HG03575 (cell line): ENCODE data around the gene MRGPRF.

Source experiments
- ATAC-seq: cut with Tn5 transposase; IDR thresholded peaks from one replicate; pipeline ENCODE4 v1.9.1; 2021; ENCODE audit not compliant: unreplicated experiment, insufficient number of reproducible peaks, low FRiP score; ENCODE audit errors: extremely low read depth

Gene MRGPRF

DNA sequence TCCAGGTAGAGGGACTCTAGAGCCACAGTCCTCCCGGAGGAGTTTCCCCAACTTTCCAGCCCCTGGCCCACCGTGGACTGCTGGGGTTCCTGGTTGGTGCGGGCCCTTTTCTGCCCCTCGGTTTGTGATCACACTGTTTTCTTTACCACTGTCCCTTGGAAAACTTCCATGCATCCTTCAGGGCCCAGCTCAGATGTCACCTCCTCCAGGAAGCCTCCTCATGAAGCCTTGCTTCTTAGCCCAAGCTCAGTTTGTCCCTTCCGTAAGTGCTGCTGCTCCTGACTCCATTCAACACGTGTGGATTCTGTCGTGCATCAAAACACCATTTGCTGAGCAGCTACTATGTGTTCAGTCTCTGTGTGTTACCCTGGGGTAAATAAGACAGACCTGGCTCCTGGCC lies 19.8 kb upstream of the MRGPRF start:
- ATAC-seq, result no peak

DNA sequence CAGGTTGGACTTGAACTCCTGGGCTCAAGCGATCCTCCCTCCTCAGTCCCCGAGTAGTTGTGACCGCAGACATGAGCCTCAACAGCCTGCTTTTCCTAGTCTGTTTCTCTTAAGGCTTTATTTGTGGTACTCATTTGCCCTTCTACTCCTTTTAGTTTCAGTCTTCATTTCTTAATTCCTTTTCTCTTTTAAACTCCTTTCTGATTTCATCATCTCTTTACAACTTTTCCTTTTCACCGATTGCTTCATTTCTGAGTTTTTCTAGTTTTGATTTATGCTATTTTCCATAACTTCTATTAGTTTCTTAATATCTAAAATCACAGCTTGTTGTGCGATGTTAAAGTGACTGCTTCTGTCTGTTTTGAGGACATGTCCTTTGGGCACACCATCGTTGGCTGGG lies 17.3 kb upstream of the MRGPRF start:
- no peak for ATAC-seq

DNA sequence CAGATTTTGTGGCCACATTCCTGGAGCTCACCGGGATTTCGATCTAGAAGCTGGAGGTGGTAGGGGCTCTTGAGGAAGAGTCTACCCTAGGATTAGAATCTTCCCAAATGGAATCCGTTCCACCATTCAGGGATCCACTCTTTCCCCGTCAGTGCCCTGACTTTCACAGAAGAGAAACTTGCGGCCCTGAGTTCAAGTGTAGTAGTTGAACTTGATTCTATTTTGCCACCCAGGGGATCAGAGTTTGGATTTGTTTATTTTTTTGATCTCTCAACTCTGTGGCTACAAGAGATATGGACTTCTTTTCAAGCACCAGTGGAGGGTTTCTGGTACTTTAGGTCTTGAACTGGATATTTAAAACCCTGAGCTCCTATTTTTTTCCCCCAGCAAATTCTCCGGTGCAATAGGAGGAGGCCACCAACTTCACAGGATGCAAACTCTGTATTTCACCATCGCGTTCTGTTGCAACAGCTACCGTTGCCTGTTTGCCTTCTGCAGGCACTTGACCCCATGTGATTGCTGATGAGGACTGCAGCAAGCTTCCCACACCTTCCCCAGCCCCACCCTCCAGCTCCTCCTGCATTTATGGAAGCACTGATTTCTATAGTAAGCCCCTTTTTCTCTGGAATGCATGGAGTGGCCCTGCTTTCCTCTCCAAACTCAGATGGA lies 14.8 kb upstream of the MRGPRF start:
- ATAC-seq, result no peak

DNA sequence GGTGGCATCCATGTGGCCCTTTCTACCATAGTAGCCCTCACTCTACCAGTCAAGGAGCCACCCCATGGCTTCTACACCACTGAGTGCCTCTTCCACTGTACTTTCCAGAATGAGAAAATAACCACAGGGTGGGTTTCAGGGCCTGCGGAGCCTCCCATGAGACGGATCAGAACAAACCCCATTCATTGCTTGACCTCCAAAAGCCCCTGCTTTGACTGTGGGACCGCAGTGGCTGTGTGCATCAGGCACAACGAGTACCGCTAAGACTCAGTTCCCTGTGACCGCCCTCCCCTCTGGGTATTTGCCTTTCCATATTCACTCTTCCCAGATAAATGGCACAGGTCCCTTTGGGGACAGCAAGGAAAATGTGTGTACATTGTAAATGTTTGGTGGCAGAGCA lies 11.5 kb upstream of the MRGPRF start:
- no peak for ATAC-seq

DNA sequence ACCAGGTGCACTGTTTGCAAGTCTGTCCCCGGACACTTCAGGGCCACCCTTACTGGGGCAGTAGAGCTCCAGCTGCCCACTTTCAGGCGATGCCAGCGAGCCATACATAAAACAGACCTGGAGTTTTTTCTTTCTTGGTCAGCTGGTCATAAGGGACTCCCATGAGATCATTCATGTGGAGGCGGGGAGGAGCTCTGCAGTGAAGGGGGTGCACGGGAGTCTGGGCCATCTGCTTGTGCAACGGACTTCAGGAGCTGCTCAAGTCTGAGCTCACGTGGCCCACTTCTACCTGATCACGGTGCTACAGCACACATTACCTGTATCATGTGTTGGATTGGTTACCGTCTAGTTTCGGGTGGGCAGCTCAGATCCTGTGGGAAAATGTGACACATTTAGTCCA lies 9.2 kb upstream of the MRGPRF start:
- no peak for ATAC-seq

DNA sequence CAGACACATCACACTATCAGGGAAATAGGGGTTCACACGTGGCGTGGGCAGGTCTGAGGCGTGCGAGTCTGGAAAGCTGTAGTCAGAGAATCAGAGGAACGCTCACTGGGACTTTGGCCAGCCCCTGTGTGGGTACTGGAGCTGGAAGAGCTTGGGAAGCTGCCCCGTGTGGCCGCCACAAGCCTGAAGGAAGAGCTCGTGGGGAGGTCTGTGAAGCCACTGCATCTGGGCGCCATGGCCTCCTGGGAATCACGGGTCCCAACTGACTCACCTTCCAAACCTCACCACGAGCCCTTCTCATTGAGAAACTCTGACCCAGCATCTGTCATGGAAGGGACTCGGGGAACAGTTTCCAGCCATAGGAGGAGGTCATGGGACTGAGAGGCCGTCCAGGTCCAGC lies 5.9 kb upstream of the MRGPRF start:
- ATAC-seq, result no peak

DNA sequence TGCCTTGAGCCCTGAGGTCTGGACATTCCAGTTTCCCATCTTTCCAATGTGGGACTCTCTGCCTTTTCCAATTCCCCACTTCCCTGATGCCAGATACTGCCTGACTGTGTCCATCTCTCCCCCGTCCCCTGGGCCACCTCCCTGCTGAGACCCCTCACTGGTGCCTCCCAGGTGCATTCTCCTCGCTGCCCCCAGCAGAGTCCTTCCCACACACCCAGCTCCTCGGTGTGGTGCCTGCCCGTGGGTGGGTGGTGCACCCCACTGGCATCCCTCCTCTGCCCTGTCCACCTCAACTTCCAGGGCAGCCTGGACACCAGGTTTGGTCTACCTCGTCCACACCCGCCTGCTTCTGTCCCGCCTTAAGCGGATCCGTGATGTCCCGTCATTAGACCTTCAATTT lies 4.9 kb upstream of the MRGPRF start:
- ATAC-seq, result no peak

DNA sequence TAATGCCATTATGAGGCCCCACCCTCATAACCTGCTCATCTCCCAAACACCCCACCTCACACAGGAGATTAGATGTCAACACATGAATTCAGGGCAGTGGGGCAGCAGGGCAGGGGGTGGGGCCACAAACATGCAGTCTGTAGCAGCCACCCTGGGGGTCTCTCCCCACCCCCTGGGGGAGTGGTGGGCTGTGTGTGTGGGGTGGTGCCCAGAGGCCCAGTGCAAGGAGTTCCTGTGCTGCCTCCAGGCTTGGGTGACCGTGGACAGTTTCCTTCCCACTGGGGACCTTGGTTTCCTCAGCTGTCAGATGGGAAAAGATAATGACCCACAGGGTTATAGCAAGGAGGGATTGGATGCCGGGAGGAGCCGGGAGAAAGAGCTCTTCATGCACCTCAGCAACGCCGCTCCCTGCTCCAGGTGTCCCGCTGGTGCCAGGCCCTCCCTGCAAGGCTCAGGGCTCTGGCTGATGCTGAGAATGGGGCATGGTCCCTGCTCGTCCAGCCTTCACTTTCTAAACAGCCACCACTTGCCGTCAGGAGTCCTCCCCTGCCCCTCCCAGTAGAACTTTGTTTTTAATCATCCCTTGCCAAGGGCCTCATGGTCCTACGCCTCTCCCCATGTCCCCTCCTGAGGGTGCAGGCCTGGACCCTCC lies 2.0 kb upstream of the MRGPRF start:
- ATAC-seq, result no peak

DNA sequence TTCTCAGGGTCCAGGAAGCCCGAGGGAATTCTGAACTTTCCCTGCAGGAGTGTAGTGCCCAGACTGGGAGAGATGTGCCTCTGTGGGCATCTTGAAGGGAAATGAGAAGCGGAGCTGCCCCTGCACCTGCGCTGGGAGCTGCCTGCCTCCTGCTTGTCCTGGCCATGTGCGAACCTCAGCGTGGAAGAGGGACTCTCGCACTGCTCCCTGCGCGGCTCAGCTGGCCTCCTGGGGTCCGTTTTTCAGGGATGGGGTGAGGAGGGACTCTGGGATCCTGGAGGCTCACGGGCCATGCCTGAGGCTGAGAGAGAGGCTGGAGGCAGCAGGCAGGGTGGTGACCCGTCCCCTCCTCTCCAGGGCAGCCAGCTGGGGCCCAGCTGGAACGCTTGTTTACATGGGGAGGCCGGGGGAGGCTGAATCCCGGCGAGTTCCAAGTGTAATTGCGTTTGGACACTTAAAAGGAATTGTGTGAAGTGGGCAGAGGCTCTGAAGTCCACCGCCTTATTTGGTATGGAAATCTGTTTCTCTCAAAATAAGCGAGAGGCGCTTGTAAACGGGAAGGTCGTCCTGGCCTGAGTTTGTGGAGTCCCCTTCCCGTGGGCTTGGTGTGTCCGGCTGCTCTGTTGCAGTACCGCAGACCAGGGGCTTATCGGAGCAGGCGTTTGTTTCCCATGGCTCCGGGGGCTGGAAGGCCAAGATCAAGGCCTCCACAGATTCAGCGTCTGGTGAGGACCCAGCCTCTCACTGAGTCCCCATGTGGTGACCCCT lies 1.2 kb upstream of the MRGPRF start:
- ATAC-seq, result no peak

DNA sequence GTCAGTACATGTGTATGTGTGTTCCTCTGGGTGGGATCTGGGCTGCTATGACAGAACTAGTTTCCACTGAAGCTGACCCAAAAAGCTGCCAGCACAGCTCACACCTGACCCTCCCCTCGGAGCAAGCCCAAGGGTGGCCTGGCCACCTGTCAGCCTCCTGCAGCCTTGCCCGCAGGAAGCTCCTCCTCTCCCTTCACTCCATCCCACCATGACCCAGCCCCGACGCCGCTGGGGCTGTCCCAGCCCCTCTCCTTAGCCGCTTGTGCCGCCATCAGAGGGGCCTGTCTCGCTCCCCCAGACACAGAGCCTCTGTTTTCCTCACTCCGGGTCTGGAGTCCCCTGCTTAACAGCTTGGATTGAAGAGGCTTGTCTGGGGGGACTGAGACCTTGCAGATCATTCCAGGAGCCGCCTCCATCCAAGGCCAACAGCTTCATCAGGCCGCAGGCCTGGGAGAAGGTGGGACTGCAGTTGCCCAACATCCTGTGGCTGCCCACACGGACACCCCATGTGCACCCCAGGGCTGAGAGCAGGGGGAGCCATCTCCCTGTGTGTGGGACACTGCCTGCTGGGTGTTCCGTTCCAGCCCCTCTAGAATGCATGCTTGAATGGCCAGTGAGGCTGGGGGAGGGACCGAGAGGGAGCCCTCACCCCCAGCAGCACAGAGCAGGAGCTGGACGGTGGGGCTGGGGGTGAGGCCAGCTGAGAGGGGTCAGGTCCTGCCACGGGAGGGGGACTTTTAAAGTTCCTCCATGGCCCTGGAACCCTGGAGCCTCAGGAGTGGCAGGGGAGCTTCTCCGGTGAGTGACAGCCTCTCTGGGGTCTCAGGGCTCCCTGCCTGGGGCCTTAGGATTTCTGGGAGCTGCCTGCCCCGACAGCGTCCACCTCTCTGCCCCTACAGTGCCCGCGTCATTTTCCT lies 696 bp downstream of the MRGPRF start:
- ATAC-seq, result no peak

DNA sequence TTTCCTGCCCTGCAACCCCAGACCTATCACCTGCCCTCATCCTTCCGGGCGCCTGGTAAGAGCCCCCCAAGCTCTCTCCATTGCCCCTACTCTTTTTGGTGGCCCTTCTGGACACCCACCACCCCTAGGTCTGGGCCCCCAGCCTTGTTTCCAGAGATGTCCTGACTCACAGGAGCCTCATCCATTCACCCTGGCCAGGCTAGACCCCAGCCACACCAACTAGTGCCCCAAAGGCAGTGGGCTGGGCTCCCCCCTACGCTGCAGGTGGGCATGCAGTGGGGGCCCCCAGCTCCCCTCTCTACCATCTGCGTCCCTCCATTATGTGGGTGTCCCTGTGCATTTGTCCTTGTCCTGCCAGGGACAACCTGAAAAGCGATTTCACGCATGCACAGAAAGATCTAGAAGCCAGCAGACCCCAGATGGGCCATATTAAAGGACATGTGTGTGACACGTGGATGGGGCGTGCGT lies 1.4 kb downstream of the MRGPRF start:
- ATAC-seq, result no peak

DNA sequence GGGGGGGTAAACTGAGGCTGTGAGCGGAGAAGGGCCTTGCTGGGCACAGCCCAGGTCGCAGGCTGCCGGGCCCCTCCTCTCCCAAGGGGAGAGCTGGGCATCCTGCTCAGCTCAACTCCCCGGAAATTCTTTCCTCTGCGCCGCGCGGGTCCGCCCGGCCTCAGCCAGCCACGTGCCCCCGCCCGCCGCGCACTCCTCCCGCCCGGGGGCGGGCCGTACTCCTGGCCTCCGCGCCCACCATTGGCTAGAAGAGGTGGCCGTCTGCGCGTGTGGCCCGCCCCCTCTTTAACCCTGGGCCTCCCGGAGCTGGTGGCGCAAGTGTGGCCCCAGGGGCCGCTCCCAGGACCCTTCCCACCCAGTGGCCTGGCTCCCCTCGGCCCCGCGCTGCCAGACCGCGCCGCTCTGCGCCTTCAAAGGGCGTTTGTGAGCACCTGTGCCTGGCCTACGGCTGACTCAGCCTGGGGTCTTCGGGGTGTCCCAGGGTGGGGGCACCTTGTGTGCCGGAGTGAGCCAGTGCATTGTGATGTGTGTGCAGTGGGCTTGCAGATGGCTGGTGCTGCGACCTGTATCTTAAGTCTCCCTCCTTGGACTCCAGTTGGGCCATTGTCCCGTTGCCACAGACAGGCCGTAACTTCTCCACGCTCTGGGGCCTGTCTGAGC lies 2.0 kb downstream of the MRGPRF start:
- no peak for ATAC-seq

DNA sequence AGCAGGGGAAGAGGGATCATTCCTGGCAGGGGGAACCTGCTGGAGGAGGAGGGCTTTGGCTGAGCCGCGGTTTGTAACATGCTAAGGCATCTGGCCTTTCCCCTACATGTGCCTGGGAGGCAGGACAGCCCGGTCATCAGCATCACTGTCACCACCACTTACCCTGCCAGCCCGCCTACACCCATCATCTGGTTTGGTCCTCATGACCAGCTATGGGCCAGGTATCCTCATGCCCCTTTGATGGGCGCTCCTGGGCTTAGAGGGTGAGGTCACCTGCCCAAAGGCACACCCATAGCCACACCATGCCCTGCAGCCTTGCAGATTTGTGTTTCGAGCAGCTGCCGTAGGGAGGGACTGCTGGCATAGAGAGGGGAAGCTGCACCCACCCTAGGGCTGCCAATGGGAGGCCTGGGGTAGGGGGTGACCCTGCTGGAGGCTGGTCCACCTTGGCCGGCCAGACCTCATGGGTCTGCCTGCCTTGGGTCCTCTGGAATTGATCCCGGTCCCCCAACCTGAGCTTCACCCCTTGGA lies 2.6 kb downstream of the MRGPRF start:
- no peak for ATAC-seq

DNA sequence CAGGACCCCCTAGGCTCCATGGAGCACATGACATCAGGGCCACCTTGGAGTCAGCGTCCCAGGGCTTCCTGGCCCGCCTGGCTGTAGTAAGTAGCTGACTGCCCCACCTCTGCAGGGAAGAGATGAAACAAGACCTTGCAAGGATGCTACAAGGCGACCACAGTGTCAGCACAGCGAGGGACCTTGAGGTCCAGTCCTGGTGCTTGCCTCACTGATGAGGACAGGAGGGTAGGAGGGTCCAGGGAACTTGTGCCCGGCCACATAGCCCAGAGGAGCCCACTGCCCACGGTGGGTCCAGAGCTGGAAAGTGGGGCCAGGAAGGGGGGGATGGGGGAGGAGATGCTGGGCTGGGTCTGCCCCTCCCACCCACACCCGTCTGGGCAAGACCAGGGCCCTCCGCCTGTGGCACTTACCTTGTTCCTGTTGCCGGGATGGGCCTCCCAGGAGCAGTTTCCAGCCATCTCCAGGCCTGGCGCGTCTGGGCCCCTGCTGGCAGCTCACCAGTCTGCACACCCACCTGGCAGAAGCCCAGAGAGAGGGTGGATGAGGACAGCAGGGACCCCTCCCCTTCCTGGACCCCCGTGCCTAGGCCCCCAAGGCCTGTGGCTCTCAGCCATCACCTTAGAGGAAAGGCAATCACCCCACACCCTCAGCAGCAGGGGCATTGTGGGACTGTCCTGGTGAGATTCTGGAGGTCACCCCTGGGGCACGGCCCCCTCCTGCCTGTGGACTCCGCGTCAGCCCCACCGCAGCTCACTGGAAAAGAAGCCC lies 3.4 kb downstream of the MRGPRF start:
- no peak for ATAC-seq

DNA sequence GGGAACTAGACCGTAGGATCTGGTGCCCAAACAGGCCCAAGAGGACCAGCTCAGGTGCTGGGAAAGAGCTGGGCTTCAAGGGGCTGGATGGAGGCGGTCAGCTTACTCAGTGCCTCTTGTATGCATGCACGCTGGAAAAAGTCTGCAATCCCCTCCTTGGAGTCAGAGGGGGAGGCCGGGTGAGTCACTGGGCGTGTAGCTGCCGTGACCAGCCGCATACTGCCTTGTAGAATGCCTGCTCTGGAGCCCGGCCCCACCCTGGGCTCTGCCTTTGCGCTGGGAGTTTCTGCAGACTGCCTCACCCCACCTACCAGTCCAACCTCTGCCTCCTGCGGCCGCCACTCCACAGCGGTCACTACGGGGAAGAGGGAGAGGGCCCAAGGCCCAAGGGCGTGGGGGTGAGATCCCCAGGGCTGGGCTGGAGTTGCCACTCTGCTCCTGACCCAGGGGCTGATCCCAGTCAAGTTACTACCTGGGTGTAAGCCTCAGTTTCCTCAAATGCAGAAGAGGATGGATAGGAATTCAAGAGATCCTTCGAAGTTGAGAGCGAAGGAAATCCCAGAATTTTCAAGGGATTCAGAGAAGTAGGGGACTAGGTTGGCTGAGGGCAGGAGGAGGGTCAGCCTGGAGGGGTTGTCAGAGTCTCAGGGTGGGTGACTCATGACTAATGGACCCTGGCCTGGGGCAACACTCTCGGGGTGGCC lies 4.2 kb downstream of the MRGPRF start:
- no peak for ATAC-seq

DNA sequence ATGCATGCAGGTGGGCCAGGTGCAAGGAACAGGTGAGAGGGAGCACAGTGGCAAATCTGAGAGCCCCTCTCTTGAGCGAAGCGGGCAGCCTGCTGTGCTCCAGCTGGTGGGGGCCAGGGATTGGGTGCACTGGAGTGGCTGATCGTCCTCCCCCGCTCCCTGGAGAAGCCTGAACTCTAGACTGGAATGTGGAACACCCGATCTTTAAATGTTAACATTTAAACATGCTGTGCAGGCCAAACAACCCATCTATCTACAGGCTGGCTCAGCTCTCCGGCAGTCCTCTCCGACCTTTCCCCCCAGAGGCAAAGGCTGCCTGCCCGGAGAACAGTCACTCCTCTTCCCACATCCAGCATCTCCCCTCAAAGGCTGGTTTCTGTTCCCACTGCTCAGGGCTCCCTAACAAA lies 5.1 kb downstream of the MRGPRF start:
- ATAC-seq, result no peak

DNA sequence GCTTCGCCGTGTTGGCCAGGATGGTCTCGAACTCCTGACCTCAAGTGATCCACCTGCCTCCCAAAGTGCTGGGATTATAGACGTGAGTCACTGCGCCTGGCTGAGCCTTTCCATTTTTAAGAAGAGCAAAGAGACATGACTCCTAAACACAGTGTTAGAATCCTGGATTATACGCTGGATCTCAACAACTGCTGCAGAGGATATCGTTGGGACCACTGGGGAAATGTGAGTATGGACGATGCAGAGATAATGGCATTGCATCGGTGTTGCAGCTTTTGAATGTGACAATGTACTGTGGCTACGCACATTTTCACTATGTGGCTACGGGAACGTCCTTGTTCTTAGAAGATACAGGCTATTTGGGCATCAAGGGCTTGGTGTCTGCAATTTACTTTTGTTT lies 6.2 kb downstream of the MRGPRF start:
- ATAC-seq, result no peak
